ENCODE results near the gene CCNE1.

- no peak for TF ChIP-seq CTCF (CRISPR knock-in tag; IDR thresholded peaks at IDR 0.05)
- no peak for TF ChIP-seq ZNF629 (CRISPR knock-in tag; conservative IDR thresholded peaks at IDR 0.05)
- no peak for TF ChIP-seq ZNF292 (CRISPR knock-in tag; IDR thresholded peaks at IDR 0.05; ENCODE audit: borderline replicate concordance, low read depth)
- no peak for TF ChIP-seq EP300 (IDR thresholded peaks at IDR 0.05; ENCODE audit: low read depth in 2 of 2, low read length in 2 of 2)
- no peak for TF ChIP-seq EP300 (CRISPR knock-in tag; IDR thresholded peaks at IDR 0.05; ENCODE audit: borderline replicate concordance)
- no peak for TF ChIP-seq CHCHD3 (CRISPR knock-in tag; IDR thresholded peaks at IDR 0.05)
- TF ChIP-seq TRIM22 (IDR thresholded peaks at IDR 0.05), result no peak
- TF ChIP-seq FOXC1 (CRISPR knock-in tag; IDR thresholded peaks at IDR 0.05; ENCODE audit: borderline replicate concordance), result no peak
Observed at GRCh38 chr19:29767039-29767735, 44.6 kb upstream of the CCNE1 start.
